GM18867 (cell line): Measurements from ENCODE around the gene PAPPA2.
"Not testable (repeated sequence)": the region's sequence is repeated elsewhere in the genome, so short reads cannot be mapped to it uniquely, and the experiment has no call there.

Experiments
- ATAC-seq: cut with Tn5 transposase; IDR thresholded peaks from one replicate; pipeline ENCODE4 v1.9.1; 2021; ENCODE audit warnings: mild to moderate bottlenecking, moderate library complexity; ENCODE audit not compliant: unreplicated experiment

PAPPA2 gene

GRCh38 chr1:176602388-176603004, 139.5 kb downstream of the PAPPA2 start:
- ATAC-seq: no peak

- no peak for ATAC-seq
These were observed 140.7 kb downstream of the PAPPA2 start for GRCh38 chr1:176603696-176604095.

GRCh38 chr1:176604461-176604860, 141.5 kb downstream of the PAPPA2 start:
- ATAC-seq: no peak

GRCh38 chr1:176605176-176605575, 142.2 kb downstream of the PAPPA2 start:
- ATAC-seq: no peak

- ATAC-seq: no peak
These were observed 146.8 kb downstream of the PAPPA2 start for GRCh38 chr1:176609556-176610408.

- ATAC-seq: no peak
These were observed 149.8 kb downstream of the PAPPA2 start for GRCh38 chr1:176612791-176613190.

- no peak for ATAC-seq
These were observed 154.9 kb downstream of the PAPPA2 start for GRCh38 chr1:176617881-176618280.

GRCh38 chr1:176619261-176619660, 156.3 kb downstream of the PAPPA2 start:
- no peak for ATAC-seq

GRCh38 chr1:176625365-176625764, 162.4 kb downstream of the PAPPA2 start:
- ATAC-seq: no peak

GRCh38 chr1:176626572-176627061, 163.6 kb downstream of the PAPPA2 start:
- ATAC-seq: no peak

- no peak for ATAC-seq
These were observed 165.8 kb downstream of the PAPPA2 start for GRCh38 chr1:176628775-176629174.

GRCh38 chr1:176634733-176635132, 171.8 kb downstream of the PAPPA2 start:
- ATAC-seq: not testable (repeated sequence)

- ATAC-seq: no peak
These were observed 175.9 kb downstream of the PAPPA2 start for GRCh38 chr1:176638713-176639526.

- ATAC-seq: no peak
These were observed 180.6 kb downstream of the PAPPA2 start for GRCh38 chr1:176643536-176643935.

GRCh38 chr1:176648556-176648955, 185.6 kb downstream of the PAPPA2 start:
- no peak for ATAC-seq

- ATAC-seq: no peak
These were observed 193.5 kb downstream of the PAPPA2 start for GRCh38 chr1:176656257-176656995.

- no peak for ATAC-seq
These were observed 206.8 kb downstream of the PAPPA2 start for GRCh38 chr1:176669782-176670181.

- no peak for ATAC-seq
These were observed 207.9 kb downstream of the PAPPA2 start for GRCh38 chr1:176670853-176671252.

- ATAC-seq: no peak
These were observed 220.0 kb downstream of the PAPPA2 start for GRCh38 chr1:176682830-176683535.
